Neural progenitor cell (in vitro differentiated cells): ENCODE measurements around the gene ARHGAP26. TPM values are rescaled to one million over a fixed set of nuclear protein-coding genes. Genes with fewer than 3 reads are reported as not detected.

Experiments used
- DNase-seq: peaks from one replicate; pipeline ENCODE4 v3.0.0-alpha.2; 2016; ENCODE audit warnings: low spot score
- H2AFZ ChIP-seq: fragments of 200-600 bp; sonication (generic); replicated peaks from 2 replicates; pipeline ENCODE4 v1.6.1; 2016; ENCODE audit warnings: antibody characterized with exemption
- H3F3A ChIP-seq: fragments of 200-600 bp; sonication (generic); 2 replicates; pipeline ENCODE4 v1.6.1; 2016; ENCODE audit warnings: antibody characterized with exemption, low read depth
- H3K27ac ChIP-seq: fragments of 200-600 bp; sonication (generic); 2 replicates; pipeline ENCODE4 v1.5.1; 2016; ENCODE audit warnings: mild to moderate bottlenecking
- H3K27me3 ChIP-seq: fragments of 200-600 bp; sonication (generic); 2 replicates; pipeline ENCODE4 v1.6.1; 2016; ENCODE audit warnings: mild to moderate bottlenecking, moderate library complexity
- H3K36me3 ChIP-seq: fragments of 200-600 bp; sonication (generic); 2 replicates; pipeline ENCODE4 v1.5.1; 2016
- H3K4me1 ChIP-seq: fragments of 200-600 bp; sonication (generic); 2 replicates; pipeline ENCODE4 v1.6.1; 2016; ENCODE audit warnings: mixed run types
- H3K4me2 ChIP-seq: fragments of 200-600 bp; sonication (generic); 2 replicates; pipeline ENCODE4 v1.6.1; 2016
- H3K4me3 ChIP-seq: fragments of 200-600 bp; sonication (generic); 2 replicates; pipeline ENCODE4 v1.5.1; 2016
- H3K79me2 ChIP-seq: fragments of 200-600 bp; sonication (generic); 2 replicates; pipeline ENCODE4 v1.6.1; 2016; ENCODE audit warnings: low read depth
- H3K9ac ChIP-seq: fragments of 200-600 bp; sonication (generic); 2 replicates; pipeline ENCODE4 v1.6.1; 2016
- H3K9me3 ChIP-seq: fragments of 200-600 bp; sonication (generic); 2 replicates; pipeline ENCODE4 v1.5.1; 2016; ENCODE audit warnings: low read depth
- H4K20me1 ChIP-seq: fragments of 200-600 bp; sonication (generic); 2 replicates; pipeline ENCODE4 v1.6.1; 2016; ENCODE audit warnings: low read depth
- H3K27ac Mint-ChIP-seq: 3 replicates; pipeline ENCODE4 v1.8.0; 2021; ENCODE audit warnings: mixed read lengths
- H3K27me3 Mint-ChIP-seq: 2 replicates; pipeline ENCODE4 v1.8.0; 2022; ENCODE audit warnings: low read depth, mild to moderate bottlenecking, inconsistent platforms, moderate library complexity, mixed read lengths; ENCODE audit not compliant: insufficient read depth
- H3K36me3 Mint-ChIP-seq: 3 replicates; pipeline ENCODE4 v1.8.0; 2021; ENCODE audit warnings: mixed read lengths
- H3K4me1 Mint-ChIP-seq: 3 replicates; pipeline ENCODE4 v1.8.0; 2021; ENCODE audit warnings: mixed read lengths
- H3K4me3 Mint-ChIP-seq: 3 replicates; pipeline ENCODE4 v1.8.0; 2021; ENCODE audit warnings: mild to moderate bottlenecking, moderate library complexity, mixed read lengths
- H3K9me3 Mint-ChIP-seq: 3 replicates; pipeline ENCODE4 v1.8.0; 2020; ENCODE audit warnings: mixed read lengths
- EZH2 ChIP-seq: fragments of 200-600 bp; sonication (generic); IDR thresholded peaks from 2 replicates; pipeline ENCODE4 v1.6.1; 2017; ENCODE audit warnings: antibody characterized with exemption, mild to moderate bottlenecking, moderate library complexity
- EZH2phosphoT487 ChIP-seq: fragments of 200-600 bp; sonication (generic); IDR thresholded peaks from 2 replicates; pipeline ENCODE4 v1.6.1; 2017; ENCODE audit warnings: antibody characterized with exemption
- total RNA-seq: library from RNA; depleted of rRNA; stranded (reverse); fragments of >200 nt; gene quantifications from 2 replicates; pipeline ENCODE4 v1.2.3, GENCODE V29; 2015; ENCODE audit warnings: low replicate concordance
- TF ChIP-seq, protein P1 (sequence below): fragments of 200-600 bp; sonication (generic); IDR thresholded peaks from 2 replicates; pipeline ENCODE4 v1.5.1; 2017; ENCODE audit warnings: antibody characterized with exemption, mild to moderate bottlenecking

ARHGAP26 gene
- total RNA-seq, 1 donor from 2014 or later = 7.0 TPM

DNA sequence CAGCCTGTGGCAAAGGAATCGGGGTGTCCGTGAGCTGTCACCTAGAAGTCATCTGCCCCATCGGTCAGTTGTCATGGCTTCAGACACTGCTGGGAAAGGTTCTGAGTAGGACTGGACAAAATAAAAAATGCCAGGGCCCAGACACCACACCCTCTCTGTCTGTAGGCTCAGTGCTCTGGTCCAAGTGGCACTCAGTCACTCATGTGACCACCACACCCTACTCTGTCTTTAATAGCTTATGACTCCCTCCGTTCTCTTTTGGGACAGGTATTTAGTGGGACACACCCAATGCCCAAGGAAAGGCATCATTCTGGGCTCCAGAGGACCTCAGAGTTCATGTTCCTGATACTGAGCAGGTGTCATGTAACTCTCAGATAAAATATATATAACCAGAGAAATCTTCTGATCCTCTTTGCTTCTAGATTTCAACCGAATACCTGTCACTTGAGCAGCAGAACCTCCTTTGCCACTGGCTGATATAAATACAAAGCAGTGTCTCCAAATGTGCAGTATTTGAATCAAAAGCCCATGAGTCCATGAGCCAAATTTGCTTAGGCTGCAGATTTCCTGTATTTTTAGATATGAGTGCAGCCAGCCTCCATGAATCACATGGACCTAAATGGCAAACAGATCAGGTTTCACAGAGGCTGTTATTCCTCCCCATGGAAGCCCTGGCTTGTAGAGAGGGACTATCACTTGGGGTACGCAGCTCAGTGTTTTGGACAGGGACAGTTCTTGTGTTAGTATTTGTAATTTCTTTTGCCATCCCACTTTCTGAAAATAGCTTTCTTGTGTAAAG lies 272.0 kb downstream of the ARHGAP26 start:
- H3K27ac ChIP-seq = no peak overlapping the region

DNA sequence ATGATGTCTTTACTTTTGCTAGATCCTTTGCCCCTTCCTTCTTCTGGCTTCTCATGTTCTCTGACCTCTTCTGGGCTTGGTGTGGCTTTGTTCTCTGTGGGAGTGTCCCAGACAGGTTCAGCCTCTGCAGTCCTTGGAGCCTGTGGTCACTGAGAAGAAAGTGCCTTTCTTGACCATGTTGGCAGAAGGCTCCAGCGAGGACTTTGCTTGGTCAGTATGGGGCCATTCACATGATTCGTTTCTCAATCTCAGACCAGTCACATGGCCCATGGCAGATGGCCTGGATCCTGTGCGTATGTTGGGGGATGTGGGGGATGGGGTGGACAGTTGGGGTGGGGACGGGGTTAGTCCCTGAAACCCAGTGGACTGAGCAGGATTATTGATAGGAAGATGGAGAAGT lies 274.1 kb downstream of the ARHGAP26 start:
- TF ChIP-seq, protein P1, sequence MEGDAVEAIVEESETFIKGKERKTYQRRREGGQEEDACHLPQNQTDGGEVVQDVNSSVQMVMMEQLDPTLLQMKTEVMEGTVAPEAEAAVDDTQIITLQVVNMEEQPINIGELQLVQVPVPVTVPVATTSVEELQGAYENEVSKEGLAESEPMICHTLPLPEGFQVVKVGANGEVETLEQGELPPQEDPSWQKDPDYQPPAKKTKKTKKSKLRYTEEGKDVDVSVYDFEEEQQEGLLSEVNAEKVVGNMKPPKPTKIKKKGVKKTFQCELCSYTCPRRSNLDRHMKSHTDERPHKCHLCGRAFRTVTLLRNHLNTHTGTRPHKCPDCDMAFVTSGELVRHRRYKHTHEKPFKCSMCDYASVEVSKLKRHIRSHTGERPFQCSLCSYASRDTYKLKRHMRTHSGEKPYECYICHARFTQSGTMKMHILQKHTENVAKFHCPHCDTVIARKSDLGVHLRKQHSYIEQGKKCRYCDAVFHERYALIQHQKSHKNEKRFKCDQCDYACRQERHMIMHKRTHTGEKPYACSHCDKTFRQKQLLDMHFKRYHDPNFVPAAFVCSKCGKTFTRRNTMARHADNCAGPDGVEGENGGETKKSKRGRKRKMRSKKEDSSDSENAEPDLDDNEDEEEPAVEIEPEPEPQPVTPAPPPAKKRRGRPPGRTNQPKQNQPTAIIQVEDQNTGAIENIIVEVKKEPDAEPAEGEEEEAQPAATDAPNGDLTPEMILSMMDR = no peak
- no peak for TF ChIP-seq EZH2phosphoT487
- no peak for TF ChIP-seq EZH2
- no peak overlapping the region for H3K4me3 ChIP-seq
- H3K36me3 ChIP-seq = no peaks in the 10 kb centered on the region
- H3K9ac ChIP-seq = no peak overlapping the region
- H3K4me1 ChIP-seq = no peaks in the 10 kb centered on the region
- no peak for DNase-seq
- no peak overlapping the region for H3K4me2 ChIP-seq
- Mint-ChIP-seq H3K36me3 (peaks cover 3% of the 10 kb centered on the region), H3K27ac (no peak overlapping the region), H3K4me1 (peaks cover 20% of the 10 kb centered on the region), H3K9me3 (no peaks in the 10 kb centered on the region), H3K4me3 (no peak overlapping the region), H3K27me3 (peaks cover 3% of the 10 kb centered on the region)
- H3K27me3 ChIP-seq = no peaks in the 10 kb centered on the region
- no peaks in the 10 kb centered on the region for H4K20me1 ChIP-seq
- no peaks in the 10 kb centered on the region for H3F3A ChIP-seq
- no peaks in the 10 kb centered on the region for H3K9me3 ChIP-seq
- no peak overlapping the region for H3K27ac ChIP-seq
- H2AFZ ChIP-seq = no peak overlapping the region
- no peaks in the 10 kb centered on the region for H3K79me2 ChIP-seq

More for the DNA sequence above, 272.0 kb downstream of the ARHGAP26 start:
- Histone ChIP-seq H3K9me3 (no peaks in the 10 kb centered on the region), H3K4me2 (no peak overlapping the region), H3K4me1 (peaks cover 4% of the 10 kb centered on the region), H3K4me3 (no peak overlapping the region), H3K9ac (no peak overlapping the region), H2AFZ (no peak overlapping the region), H3K79me2 (no peaks in the 10 kb centered on the region), H3K27me3 (no peaks in the 10 kb centered on the region), H3F3A (peaks cover 7% of the 10 kb centered on the region), H3K36me3 (no peaks in the 10 kb centered on the region), H4K20me1 (no peaks in the 10 kb centered on the region)
- Mint-ChIP-seq H3K4me1 (peaks cover 33% of the 10 kb centered on the region), H3K27me3 (peaks cover 6% of the 10 kb centered on the region), H3K4me3 (no peak overlapping the region), H3K27ac (no peak overlapping the region), H3K36me3 (peaks cover 3% of the 10 kb centered on the region), H3K9me3 (no peaks in the 10 kb centered on the region)
- no peak for DNase-seq
- TF ChIP-seq, protein P1 = no peak
- TF ChIP-seq EZH2 (no peak), EZH2phosphoT487 (no peak)

DNA sequence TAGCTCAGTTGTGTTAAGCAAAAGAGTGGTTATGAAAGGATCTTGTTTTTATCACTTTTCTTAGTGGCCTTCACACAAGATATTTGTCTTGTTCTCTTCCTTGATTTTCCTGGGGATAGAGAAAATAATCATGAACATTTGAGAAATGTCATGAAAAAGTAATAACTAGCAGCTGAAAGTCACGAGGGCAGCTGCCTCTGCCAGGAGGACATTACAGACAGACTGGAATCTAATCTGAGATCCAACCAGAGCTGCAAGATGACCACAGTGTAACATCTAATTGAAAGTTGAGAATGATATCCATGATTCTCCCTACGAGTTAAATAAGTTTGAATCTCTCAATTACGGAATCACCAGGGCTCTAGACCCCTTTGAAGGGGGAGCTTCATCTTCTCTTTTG lies 274.9 kb downstream of the ARHGAP26 start:
- H3K36me3 ChIP-seq = no peaks in the 10 kb centered on the region
- no peaks in the 10 kb centered on the region for H3K9me3 Mint-ChIP-seq
- no peak for DNase-seq
- no peak overlapping the region for H3K27ac Mint-ChIP-seq
- H3K4me1 Mint-ChIP-seq = peaks cover 20% of the 10 kb centered on the region
- H3F3A ChIP-seq = no peaks in the 10 kb centered on the region
- peaks cover 3% of the 10 kb centered on the region for H3K36me3 Mint-ChIP-seq
- no peaks in the 10 kb centered on the region for H3K9me3 ChIP-seq
- no peak overlapping the region for H3K4me3 ChIP-seq
- no peak overlapping the region for H3K4me3 Mint-ChIP-seq
- H3K79me2 ChIP-seq = no peaks in the 10 kb centered on the region
- no peak overlapping the region for H3K9ac ChIP-seq
- peaks cover 4% of the 10 kb centered on the region for H3K27me3 Mint-ChIP-seq
- H3K4me2 ChIP-seq = no peak overlapping the region
- H3K4me1 ChIP-seq = no peaks in the 10 kb centered on the region
- no peaks in the 10 kb centered on the region for H4K20me1 ChIP-seq
- no peak overlapping the region for H3K27ac ChIP-seq
- H2AFZ ChIP-seq = no peak overlapping the region
- H3K27me3 ChIP-seq = no peaks in the 10 kb centered on the region
- TF ChIP-seq EZH2phosphoT487 = no peak
- TF ChIP-seq EZH2 = no peak
- TF ChIP-seq, protein P1 = no peak
